GM13976 (cell line): ENCODE results near the gene ZNF529.
"Not testable (repeated sequence)": the region's sequence is repeated elsewhere in the genome, so short reads cannot be mapped to it uniquely, and the experiment has no call there.

Experiments
- DNase-seq: peaks from one replicate; pipeline ENCODE4 v3.0.0; 2012; ENCODE audit warnings: low spot score
- in situ Hi-C: fragments of 300-500 bp; cut with MboI; formaldehyde crosslinking; loops from one replicate; pipeline ENCODE4 v1.12.0; 2022; ENCODE audit warnings: low sequenced_read_pairs, mixed read lengths, inconsistent platforms; ENCODE audit not compliant: unreplicated experiment
- TF ChIP-seq, protein P1 (sequence below): IDR thresholded peaks from 2 replicates; pipeline ENCODE4 v1.5.1; 2012; ENCODE audit warnings: borderline replicate concordance, mild to moderate bottlenecking; ENCODE audit not compliant: insufficient read depth; ENCODE audit errors: extremely low read depth, missing control alignments, control extremely low read depth

The ZNF529 gene

DNA sequence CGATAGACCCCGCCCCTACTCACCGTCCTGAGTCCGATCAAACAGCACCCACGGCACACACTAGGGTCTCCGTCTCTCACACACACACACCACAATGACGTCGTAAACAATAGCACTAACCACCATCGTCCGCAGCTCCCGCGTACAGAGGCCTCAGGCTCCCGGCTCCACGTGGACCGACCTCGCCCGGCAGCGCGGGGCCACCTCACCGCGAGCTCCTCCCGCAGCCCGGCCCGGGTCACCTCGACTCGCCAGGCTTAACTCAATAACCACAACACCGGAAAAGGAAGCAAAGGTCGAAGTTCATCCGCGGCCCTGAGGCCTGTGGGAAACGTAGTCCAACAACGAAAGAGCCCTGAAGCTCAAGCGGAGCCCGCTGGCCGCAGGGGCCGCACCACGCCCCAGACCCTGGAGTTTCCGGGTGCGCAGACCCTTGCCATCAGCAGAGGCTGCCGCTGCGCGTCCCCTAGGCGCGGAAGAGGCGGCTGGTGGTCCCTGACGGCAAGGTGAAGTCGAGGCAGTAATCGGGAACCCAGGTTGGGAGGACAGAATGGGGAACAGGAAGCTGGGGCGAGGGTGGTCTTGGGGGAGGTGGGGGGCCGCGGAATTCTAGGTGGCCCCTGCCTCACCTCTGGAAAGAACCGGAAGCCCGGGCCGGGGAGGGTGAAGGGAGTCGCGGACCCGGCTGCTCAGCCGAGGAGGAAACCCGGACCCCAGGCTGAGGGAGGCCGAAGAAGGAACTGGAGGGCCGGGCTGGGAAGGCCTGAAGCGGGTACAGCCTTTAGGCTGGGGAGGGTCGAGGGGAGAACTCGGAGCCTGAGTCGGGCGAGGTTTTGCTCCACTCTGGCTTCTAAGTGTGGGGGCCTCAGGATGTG is at the start of gene ZNF529:
ZNF529 (minus strand) TSS at position 273 of the 875 bp plus-strand sequence. CDS start 946 bp downstream, outside the sequence.
- in situ Hi-C loops, result no loop called here
- DNase-seq, result peak; percentile 94
- TF ChIP-seq, protein P1, sequence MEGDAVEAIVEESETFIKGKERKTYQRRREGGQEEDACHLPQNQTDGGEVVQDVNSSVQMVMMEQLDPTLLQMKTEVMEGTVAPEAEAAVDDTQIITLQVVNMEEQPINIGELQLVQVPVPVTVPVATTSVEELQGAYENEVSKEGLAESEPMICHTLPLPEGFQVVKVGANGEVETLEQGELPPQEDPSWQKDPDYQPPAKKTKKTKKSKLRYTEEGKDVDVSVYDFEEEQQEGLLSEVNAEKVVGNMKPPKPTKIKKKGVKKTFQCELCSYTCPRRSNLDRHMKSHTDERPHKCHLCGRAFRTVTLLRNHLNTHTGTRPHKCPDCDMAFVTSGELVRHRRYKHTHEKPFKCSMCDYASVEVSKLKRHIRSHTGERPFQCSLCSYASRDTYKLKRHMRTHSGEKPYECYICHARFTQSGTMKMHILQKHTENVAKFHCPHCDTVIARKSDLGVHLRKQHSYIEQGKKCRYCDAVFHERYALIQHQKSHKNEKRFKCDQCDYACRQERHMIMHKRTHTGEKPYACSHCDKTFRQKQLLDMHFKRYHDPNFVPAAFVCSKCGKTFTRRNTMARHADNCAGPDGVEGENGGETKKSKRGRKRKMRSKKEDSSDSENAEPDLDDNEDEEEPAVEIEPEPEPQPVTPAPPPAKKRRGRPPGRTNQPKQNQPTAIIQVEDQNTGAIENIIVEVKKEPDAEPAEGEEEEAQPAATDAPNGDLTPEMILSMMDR, result no peak

DNA sequence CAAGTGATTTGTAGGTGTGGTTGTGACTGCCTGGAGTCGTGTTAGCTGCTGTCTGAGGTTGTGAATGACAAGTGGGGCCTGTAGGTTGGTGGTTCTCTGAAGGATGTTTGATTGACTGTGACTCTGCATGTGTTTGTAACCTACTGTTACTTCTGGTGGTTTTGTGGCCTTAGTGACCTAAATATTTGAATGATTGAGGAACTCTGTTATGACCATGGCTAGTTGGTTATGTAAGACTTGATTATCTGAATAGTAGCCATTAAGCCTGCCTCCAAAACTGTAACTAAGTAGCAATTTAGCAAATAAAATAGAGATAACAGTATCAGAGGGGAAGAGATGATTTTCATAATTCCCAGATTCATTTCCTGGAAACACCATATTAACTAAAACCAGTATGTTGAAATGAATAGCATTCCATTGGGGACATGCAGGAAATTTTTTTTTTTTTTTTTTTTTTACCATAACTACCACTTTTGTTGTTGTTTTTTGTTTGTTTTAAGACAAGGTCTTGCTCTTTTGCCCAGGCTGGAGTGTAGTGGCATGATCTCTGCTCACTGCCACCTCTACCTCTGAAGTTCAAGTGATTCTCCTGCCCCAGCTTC is 32.9 kb upstream of the ZNF529 start:
- no peak for DNase-seq
- TF ChIP-seq, protein P1, result no peak
- in situ Hi-C loops, result no loop called here

DNA sequence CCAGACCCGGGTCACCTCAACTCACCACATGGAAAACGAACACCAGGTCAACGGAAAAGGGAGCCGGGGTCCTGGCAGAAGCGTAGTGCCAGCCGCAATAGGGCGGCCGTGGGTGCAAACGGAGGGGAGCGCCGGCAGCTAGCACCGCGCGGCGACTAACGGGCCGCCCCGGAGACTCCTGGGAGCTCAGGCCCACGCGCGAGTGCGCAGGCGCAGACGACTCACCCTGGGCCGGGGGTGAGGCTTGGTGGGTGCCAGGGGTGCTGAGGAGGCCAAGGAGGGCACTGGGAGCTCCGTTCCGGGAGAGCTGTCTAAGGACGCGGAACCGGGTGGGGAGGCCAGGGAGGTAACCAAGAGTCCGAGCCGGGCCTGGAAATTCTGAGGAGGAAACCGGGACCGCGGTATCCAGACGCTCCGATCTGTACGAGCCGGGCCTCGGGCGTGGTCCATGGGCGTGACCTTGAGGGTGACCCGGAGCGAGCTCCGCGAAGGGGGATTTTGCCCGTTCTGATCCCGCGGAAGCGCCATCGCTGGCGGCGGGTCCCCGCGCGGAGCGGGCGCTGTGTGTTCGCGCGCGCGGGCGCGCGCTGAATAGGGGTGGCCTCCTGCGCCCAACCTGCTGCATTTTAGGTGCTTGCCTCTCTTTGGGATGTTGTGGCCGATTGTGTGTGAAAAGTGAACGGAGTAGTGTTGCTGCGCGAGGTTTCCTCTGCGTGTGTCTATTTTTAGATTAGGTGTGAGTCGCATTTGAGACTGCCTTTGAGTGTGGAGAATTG is 32.2 kb upstream of the ZNF529 start, which contains the start of gene ZNF382:
ZNF382 (plus strand) TSS at position 213 of the 776 bp plus-strand sequence. CDS start 4,602 bp downstream, outside the sequence.
- in situ Hi-C loops, result no loop called here
- DNase-seq, result peak; percentile 93
- TF ChIP-seq, protein P1, result no peak

DNA sequence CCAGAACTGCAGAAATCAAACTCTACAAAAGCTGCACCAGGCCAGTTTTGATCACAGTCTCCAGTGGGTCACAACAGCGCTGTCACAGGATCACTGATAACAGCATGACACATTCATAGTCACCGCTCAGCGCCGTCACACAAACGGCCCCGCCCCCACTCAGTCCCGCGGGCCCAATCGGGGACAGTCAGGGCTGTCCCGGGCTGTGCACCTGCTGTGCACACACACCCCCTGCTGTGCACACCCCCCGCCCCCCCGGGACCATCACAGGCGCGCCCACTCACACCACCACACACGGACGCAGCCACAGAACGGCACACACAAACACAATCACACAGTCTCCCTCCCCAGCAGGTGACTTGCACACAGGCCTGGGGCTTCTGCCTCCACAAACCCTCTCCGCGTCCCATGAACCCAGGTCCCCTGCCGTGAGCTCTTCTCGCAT is 31.6 kb upstream of the ZNF529 start:
- in situ Hi-C loops, result no loop called here
- DNase-seq, result peak; percentile 87
- TF ChIP-seq, protein P1, result no peak

DNA sequence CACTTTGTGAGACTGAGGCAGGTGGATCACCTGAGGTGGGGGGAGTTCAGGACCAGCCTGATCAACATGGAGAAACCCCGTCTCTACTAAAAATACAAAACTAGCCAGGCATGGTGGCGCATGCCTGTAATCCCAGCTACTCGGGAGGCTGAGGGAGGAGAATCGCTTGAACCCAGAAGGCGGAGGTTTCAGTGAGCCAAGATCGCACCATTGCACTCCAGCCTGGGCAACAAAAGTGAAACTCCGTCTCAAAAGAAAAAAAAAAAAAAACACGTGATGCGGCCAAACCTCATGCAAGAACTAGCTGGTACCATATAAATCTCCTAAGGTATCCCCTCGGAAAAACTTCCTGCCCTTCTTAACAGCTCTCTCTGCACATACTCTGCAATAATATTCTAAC is 29.6 kb upstream of the ZNF529 start:
- DNase-seq, in situ Hi-C loops: not testable (repeated sequence)

DNA sequence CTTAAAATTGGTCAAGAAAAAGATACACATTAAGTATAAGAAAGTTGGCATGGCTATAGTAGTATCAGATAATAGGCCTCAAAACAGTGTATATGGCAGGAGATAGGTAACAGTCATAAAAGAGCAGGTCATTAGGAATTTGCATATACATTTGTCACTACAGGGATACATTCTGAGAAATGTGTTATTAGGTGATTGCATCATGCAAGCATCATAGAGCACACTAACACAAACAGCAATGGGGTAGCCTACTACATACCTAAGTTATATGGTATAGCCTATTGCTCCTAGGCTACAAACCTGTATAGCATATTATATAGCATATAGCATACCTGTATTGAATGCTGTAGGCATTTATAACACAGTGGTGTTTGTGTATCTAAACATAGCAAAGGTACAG is 6.2 kb upstream of the ZNF529 start:
- TF ChIP-seq, protein P1, result no peak
- in situ Hi-C loops, result no loop called here
- DNase-seq, result no peak
